GM21786 (cell line): ENCODE measurements around the gene STXBP6.

Source experiments
- ATAC-seq: cut with Tn5 transposase; IDR thresholded peaks from one replicate; pipeline ENCODE4 v1.9.1; 2021; ENCODE audit not compliant: unreplicated experiment

The STXBP6 gene

DNA sequence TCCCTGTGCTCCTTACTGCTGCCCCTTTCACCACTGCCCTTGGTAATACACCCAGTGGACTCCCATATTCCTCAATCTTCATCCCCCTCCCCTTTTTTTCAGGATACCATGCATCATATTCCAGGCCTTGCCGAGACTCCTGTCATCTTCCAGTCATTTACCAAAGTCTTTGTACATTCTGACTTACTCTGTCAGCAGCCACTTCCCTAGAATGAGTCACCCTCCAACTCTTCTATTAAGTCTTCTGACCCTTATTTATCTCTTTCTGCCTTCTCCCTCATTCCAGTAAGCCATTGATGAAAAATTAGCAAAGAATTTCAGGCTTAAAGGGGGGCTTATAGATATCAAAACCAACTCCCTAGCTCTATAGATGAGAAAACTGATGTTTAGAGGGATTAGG, 128.0 kb downstream of the STXBP6 start:
- no peak for ATAC-seq

GRCh38 chr14:24920265-24921075, 129.5 kb downstream of the STXBP6 start:
- no peak for ATAC-seq

GRCh38 chr14:24918822-24919221, 131.1 kb downstream of the STXBP6 start:
- ATAC-seq = no peak

- ATAC-seq = no peak
Measured at GRCh38 chr14:24915958-24916595, 133.9 kb downstream of the STXBP6 start.

- no peak for ATAC-seq
Measured at GRCh38 chr14:24915403-24915921, 134.5 kb downstream of the STXBP6 start.

- ATAC-seq = no peak
Measured at GRCh38 chr14:24913746-24914145, 136.2 kb downstream of the STXBP6 start.

GRCh38 chr14:24913021-24913420, 136.9 kb downstream of the STXBP6 start:
- no peak for ATAC-seq

- ATAC-seq = no peak
Measured at GRCh38 chr14:24911324-24912109, 138.4 kb downstream of the STXBP6 start.

DNA sequence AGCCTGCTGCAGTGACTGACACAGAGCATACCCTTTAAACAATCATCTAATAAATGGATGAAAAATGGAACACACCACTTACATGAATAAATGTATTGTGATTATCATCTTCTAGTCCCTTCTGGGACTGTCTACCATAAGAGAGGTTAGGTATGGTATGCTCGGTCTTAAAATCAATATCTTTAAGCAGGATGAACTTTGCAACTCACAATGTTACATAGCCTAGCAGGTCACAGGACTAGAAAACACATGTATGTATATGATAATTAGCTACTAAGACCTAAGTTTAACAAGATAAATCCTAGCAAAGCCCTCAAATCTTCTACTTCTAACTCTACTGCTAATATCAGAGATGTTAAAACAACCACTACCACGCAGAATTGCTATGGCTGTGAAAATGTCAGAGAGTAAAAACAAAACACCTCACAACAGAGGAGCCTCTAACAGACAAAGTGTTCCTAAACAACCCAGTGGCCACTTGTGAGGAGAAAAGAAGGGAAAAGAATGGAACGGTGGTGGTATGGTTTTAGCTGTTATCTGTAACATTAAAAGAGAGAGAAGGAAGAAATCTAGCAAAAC, 139.4 kb downstream of the STXBP6 start:
- no peak for ATAC-seq

- ATAC-seq = no peak
Measured at GRCh38 chr14:24909523-24910302, 140.2 kb downstream of the STXBP6 start.

GRCh38 chr14:24908592-24909236, 141.2 kb downstream of the STXBP6 start:
- ATAC-seq = no peak

GRCh38 chr14:24904533-24904932, 145.4 kb downstream of the STXBP6 start:
- no peak for ATAC-seq

DNA sequence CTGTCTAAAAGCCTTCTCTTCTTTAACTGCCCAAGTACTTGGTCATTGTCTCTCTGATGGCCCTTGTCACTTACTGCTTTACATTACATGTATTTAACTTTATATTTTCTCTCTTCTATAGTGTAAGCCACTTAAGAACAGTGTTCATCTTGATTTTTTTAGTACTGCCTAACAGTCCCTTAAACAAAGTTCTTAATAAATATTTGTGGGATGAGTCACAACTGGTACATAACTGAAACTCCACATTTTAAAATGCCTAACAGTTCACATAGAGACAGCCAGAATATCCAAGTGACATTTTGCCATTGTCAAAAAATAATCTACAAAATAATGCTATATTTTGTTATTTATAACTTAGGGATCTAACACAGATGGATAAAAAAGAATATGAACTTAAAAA, 146.6 kb downstream of the STXBP6 start:
- no peak for ATAC-seq

- ATAC-seq = no peak
Measured at GRCh38 chr14:24900269-24901100, 149.5 kb downstream of the STXBP6 start.

DNA sequence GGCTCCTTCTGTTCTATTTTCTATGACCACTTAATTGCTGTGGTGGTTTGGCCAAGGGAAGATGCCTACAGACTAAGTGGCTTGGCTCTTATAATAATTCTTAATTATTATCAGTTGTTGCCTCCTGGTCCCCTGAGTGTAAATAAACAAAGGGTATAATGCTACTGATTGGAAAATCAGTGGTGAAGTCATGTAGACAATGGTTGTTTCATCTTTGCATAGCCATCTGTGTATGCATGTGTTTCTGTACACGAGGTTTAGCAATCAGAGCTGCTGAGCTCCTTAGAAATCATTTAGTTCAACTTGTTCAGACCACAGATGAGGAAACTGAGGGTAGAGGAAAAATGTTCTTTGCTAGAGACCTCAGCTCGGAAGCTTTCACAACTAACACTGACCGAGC, 152.2 kb downstream of the STXBP6 start:
- ATAC-seq = no peak

GRCh38 chr14:24895622-24896021, 154.3 kb downstream of the STXBP6 start:
- ATAC-seq = no peak

- no peak for ATAC-seq
Measured at GRCh38 chr14:24895243-24895583, 154.7 kb downstream of the STXBP6 start.

DNA sequence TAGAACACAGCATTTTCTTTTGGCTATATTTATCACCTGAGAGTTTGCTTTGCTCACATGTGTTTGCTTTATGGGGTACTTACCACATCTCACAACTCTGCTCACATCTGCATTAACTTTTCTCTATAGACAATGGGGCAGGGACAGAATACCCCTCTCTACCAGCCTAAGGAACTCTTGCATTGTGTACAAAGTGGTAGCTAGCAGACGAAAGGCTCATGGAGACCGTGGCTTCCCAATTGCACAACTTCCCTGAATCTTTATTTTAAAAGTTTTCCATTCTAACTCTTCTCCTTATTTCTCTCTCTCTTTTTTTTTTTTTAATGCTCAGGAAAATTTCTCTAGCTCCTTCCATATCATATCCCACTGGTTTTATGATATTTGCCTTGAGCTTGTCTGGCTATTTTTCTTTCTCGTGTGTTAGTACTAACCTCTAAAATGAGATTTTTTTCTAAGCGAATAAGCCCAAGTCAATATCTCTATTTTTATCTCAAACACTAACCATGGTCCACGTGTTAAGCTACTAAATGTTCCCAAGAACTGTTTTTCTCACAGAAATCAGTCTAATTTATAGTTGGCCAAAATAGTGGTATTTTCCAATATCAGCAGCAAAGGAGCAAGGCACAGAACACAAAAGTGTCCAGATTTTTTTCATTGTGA, 155.2 kb downstream of the STXBP6 start:
- ATAC-seq = no peak
